Inflammatory macrophage (primary cell): ENCODE measurements around the gene COL6A3.
A peak's percentile ranks its signal among the peaks of the same experiment; 100 is the strongest.

Experiments
- DNase-seq, 2 donors: peaks; one replicate each; pipeline ENCODE4 v3.0.0-alpha.2; 2020 to 2022

Gene COL6A3

GRCh38 chr2:237344942-237345341, 69.0 kb downstream of the COL6A3 start:
- DNase-seq, result no peak

GRCh38 chr2:237343993-237344392, 70.0 kb downstream of the COL6A3 start:
- no peak for DNase-seq

- peak; percentile 14 to 29 for DNase-seq
These were observed 72.1 kb downstream of the COL6A3 start for GRCh38 chr2:237341872-237342271.

GRCh38 chr2:237337586-237337985, 76.4 kb downstream of the COL6A3 start:
- no peak for DNase-seq

- DNase-seq, result no peak
These were observed 77.8 kb downstream of the COL6A3 start for GRCh38 chr2:237336131-237336530.

- DNase-seq, result no peak
These were observed 80.2 kb downstream of the COL6A3 start for GRCh38 chr2:237333748-237334147.

- no peak for DNase-seq
These were observed 83.4 kb downstream of the COL6A3 start for GRCh38 chr2:237330541-237330940.

GRCh38 chr2:237327175-237327950, 86.6 kb downstream of the COL6A3 start:
- DNase-seq, result no peak

- DNase-seq, result no peak
These were observed 87.4 kb downstream of the COL6A3 start for GRCh38 chr2:237326266-237327171.

GRCh38 chr2:237324837-237325236, 89.1 kb downstream of the COL6A3 start:
- DNase-seq, result no peak

GRCh38 chr2:237324405-237324831, 89.5 kb downstream of the COL6A3 start:
- DNase-seq, result no peak

- DNase-seq, result no peak
These were observed 90.3 kb downstream of the COL6A3 start for GRCh38 chr2:237323656-237324055.

- DNase-seq, result no peak
These were observed 91.4 kb downstream of the COL6A3 start for GRCh38 chr2:237322564-237322963.

- no peak for DNase-seq
These were observed 92.2 kb downstream of the COL6A3 start for GRCh38 chr2:237321746-237322145.

GRCh38 chr2:237320801-237321560, 93.0 kb downstream of the COL6A3 start:
- no peak for DNase-seq

- no peak for DNase-seq
These were observed 94.1 kb downstream of the COL6A3 start for GRCh38 chr2:237319887-237320286.

- no peak for DNase-seq
These were observed 94.7 kb downstream of the COL6A3 start for GRCh38 chr2:237319086-237319820.

GRCh38 chr2:237316339-237316738, 97.6 kb downstream of the COL6A3 start:
- DNase-seq, result no peak

GRCh38 chr2:237315829-237316225, 98.1 kb downstream of the COL6A3 start:
- DNase-seq, result no peak

GRCh38 chr2:237315170-237315828, 98.7 kb downstream of the COL6A3 start:
- DNase-seq, result no peak

GRCh38 chr2:237314681-237315080, 99.3 kb downstream of the COL6A3 start:
- DNase-seq, result no peak

GRCh38 chr2:237314198-237314597, 99.8 kb downstream of the COL6A3 start:
- DNase-seq, result no peak
